ENCODE results near the gene METTL27.
A peak's percentile ranks its signal among the peaks of the same experiment; 100 is the strongest.

METTL27 gene, protein sequence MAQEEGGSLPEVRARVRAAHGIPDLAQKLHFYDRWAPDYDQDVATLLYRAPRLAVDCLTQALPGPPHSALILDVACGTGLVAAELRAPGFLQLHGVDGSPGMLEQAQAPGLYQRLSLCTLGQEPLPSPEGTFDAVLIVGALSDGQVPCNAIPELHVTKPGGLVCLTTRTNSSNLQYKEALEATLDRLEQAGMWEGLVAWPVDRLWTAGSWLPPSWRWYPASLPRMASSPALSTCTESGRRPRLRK

DNA sequence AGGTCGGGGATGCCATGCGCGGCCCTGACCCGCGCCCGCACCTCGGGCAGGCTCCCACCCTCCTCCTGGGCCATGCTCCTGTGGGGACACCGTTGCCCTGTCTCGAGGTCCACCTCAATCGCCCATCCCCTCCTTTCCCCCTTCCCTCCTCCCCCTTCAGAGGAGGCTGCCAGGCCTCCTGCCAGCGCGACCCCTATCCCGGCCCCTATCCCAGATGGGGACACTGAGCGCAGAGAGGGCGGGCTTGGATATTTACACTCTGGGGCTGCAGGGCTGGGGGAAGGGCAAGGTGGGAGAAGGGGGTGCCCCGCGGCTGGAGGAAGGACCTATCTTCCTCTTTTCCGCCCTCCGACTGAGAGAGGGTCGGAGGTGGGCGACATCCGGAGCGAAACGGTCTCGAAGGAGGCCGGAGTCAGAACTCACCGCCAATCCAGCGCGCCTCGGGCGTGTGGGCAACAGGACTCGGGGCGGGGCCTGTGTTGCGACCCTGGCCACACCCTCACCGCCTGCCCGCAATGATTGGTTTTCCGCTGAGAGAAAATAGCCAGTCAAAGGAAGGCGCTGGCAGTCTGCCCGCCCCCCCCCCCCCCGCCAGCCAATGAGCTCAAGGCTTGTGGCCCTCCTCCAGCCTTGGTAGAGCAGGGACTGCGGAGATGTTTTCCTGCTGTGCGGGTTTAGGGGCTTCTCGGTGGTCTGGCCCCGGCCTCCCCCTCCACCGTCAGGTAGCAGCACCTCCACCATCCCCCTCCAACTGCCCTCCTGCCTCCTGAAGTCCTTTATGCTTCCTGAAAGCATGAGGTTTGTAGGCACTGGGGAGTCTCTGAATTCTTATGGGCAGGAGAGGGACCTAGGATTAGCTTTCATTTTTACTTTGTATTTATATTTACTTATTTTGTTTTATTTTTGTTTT is at the start of gene METTL27:
TSS of gene METTL27 (minus strand) at position 450 of the 910 bp plus-strand sequence. CDS start at position 74, 376 bp downstream.
- DNase-seq (ENCODE audit: low spot score): peak; percentile 98
- TF ChIP-seq, protein P1, sequence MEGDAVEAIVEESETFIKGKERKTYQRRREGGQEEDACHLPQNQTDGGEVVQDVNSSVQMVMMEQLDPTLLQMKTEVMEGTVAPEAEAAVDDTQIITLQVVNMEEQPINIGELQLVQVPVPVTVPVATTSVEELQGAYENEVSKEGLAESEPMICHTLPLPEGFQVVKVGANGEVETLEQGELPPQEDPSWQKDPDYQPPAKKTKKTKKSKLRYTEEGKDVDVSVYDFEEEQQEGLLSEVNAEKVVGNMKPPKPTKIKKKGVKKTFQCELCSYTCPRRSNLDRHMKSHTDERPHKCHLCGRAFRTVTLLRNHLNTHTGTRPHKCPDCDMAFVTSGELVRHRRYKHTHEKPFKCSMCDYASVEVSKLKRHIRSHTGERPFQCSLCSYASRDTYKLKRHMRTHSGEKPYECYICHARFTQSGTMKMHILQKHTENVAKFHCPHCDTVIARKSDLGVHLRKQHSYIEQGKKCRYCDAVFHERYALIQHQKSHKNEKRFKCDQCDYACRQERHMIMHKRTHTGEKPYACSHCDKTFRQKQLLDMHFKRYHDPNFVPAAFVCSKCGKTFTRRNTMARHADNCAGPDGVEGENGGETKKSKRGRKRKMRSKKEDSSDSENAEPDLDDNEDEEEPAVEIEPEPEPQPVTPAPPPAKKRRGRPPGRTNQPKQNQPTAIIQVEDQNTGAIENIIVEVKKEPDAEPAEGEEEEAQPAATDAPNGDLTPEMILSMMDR (IDR thresholded peaks at IDR 0.05; ENCODE audit: extremely low read depth, missing control alignments): no peak

DNA sequence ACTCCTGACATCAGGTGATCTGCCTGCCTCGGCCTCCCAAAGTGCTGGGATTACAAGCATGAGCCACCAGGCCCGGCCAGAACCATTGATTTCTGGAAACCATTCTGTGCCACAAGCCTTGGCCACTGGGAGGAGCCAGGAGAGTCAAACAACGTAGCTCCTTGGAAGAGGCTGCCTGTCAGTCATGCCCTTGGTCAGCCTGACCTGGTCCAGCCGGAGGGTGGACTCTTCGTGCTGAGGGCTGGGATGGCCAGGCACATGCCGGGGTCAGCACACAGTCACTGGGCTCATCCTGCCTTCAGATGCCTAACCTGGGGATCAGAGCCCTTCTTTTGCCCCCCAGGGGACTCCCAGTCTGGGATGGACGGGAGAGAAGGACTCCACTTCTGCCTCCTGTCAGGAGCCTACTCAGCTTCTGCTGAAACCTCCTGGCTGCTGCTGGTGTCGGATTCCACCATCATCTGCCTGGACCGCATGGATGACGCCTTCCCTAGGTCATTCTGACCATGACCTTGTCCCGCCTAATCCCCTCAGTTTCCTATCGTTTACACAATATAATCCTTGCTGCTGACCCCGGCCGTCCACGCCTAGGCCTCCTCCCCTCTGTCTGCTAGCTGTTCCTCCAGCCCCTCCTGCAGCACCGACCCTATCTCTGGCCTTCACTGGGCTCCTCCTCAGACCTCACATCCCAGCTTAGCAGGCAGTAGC is 49.0 kb upstream of the METTL27 start:
- no peak for DNase-seq (ENCODE audit: low spot score)
- TF ChIP-seq, protein P1 (IDR thresholded peaks at IDR 0.05; ENCODE audit: extremely low read depth, missing control alignments): no peak

DNA sequence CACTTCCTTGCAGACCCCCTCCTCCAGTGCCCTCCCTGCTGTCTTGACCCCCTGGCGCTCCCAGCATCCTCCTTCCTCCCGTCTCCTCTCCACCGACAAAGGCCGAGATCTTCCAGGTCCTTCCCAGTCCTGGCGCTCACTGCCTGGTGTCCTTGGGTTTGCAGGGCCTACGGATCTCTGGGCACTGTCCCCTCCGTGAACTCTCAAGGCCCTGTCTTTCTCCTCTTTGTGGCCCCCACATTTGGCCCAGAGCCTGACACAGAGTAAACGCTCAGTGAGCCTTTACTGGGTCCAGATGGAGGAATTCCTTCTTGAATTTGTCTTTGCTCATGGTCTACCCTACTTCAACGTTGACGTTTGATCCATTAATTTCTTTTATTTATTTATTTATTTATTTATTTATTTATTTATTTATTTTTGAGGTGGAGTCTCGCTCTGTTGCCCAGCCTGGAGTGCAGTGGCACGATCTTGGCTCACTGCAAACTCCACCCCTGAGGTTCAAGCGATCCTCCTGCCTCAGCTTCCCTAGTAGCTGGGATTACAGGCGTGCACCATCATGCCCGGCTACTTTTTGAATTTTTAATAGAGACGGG is 48.3 kb upstream of the METTL27 start:
- TF ChIP-seq, protein P1 (IDR thresholded peaks at IDR 0.05; ENCODE audit: extremely low read depth, missing control alignments): no peak
- no peak for DNase-seq (ENCODE audit: low spot score)

DNA sequence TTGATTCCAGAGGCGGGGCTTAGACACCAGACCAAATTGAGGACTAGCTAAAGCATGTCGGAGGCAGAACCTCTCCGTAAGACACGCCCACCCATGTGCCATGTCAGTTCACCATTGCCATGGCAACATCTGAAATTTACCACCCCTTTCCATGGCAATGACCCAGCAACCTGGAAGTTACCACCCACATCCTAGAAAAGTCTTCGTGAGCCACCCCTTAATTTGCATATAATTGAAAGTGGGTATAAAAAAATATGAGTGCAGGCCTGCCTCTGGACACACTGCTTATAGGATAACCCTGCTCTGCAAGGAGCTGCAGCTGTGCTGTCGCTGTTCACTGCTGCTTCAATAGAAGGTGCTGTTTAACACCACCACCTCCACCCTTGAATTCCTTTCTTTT is 46.6 kb upstream of the METTL27 start:
- DNase-seq (ENCODE audit: low spot score): no peak

DNA sequence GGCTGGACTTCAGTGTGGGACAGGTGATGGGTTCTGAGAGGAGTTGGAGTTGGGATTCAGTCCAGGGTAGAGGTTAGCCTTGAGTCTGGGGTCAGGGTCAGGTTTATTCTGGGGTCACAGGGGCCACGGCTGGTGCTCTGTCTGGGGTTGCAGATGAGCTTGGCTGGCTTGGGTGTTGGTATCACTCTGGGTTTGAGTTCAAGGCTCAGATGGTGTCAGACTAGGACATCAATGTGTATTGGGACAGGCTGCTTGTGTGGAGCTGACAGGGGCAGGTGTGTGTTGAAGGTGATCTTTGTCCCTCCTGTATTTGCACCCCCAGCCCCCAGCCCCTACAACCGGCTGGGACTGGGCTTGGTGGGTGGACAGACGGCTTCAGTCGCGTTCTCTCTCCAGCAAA is 45.4 kb upstream of the METTL27 start:
- no peak for DNase-seq (ENCODE audit: low spot score)
- TF ChIP-seq, protein P1 (IDR thresholded peaks at IDR 0.05; ENCODE audit: extremely low read depth, missing control alignments): no peak

More for the DNA sequence above, 46.6 kb upstream of the METTL27 start:
- TF ChIP-seq, protein P1 (IDR thresholded peaks at IDR 0.05; ENCODE audit: extremely low read depth, missing control alignments): no peak

DNA sequence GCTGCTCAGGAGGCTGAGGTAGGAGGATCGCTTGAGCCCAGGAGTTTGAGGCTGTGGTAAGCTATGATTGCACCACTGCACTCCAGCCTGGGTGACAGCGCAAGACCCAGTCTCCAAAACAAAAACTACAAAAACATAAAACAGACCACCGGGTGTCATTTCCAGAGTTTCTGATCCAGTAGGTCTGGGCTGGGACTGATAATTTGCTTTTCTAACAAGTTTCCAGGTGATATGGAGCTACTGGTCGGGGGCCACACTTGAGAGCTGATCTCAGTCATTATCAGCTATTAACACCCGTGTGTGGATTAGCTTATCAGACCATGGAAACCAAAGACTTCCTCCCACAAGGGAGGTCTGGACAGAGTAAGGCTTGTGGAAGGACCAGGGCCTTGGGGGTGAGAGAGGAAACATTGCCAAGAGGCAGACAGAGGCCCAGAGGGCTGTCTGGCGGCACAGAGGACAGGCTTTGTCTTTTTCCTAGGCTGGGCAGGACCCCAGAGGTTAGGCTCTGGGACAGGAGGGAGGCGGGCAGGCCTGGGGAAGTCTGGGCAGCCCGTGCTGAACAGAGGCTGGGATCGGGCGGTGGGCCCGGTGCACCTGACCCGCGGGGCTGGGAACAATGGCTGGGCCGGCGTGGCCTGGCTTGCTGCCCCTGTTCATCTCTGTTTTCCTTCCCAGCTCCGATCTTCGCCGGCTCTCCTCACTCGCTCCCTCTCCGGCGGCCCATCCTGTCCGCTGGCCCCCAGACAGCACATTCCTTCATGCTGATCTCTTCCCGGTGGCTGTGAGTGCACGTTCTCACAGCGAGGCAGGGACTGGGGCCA is 43.9 kb upstream of the METTL27 start:
- TF ChIP-seq, protein P1 (IDR thresholded peaks at IDR 0.05; ENCODE audit: extremely low read depth, missing control alignments): no peak
- DNase-seq (ENCODE audit: low spot score): no peak

All from GM20000 (cell line).